Measurements from ENCODE around the gene TMEM151A.

TMEM151A gene

DNA sequence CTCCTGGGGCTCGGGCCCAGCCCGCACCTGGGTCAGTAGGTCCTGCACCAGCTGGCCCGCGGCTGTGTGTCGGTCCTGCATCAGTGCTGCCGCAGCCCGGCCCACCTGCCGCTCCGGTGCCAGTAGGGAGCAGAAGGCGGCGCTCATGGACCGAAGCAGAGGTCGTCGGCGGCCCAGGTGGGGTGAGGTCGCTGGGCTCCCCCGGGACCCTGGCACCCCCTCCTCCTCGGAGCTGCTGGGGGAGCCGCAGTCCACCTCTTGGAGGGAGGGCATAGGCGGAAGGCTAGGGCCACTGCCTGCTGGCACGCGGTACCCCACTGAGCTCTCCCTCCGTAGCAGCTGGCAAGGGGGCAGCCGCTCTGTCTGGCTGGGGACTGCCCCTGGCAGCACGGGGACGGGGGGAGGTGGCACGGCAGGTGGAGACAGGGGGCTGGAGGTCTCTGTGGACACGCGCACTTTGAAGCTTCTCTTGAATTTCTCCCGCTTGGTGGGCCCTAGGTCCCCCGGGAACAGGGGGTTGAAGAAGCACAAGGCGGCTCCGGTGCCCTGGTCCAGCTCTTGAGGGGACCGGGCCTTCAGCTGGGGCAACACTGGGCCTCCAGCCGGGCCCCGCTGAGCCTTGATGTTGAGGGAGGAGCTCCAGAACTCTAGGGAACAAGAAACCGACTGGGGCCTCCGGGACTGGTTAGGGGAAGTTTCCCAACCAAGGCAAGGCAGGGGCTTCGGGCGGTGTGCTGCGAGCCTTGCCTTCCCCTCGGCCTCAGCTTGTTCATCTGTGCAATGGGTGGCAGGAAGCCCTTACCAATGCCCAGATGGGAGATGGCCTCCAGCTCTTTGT is 43.1 kb downstream of the TMEM151A start:
- no peak for DNase-seq (ENCODE audit: extremely low read depth in 1 of 2, low read depth in 1 of 2)

DNA sequence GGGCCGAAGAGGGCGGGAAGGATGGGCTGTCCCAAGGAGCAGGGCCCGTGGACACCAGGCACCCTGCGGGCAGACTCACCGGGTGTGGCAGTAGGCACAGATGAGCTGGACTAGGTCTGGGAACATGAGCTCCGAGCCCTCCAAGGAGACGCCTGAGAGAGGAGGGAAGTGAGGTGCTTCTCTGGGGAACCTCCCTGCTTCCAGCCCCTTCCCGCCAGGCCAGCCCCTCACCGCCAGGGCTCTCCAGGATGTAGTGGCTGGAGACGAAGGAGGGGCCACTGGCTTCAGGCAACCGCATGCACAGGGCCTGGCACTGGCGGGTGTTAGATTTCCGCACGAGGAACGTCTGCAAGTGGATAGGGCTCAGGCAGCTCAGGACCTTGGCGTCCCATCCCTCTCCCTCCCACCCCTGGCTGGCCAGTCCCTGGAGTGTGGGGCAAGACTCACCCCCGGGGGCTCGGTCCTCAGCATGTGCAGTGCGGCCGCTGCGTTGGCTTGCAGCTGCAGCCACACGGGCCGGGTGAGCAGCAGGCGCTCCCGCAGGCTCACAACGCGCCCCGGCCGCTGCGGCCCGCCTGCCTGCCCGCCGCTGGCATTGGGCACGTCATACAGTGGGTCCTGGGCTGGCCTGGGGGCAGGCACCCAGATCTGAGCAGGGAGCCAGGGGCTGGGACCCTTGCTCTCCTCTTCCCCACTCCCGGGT is 44.0 kb downstream of the TMEM151A start:
- no peak for DNase-seq (ENCODE audit: extremely low read depth in 1 of 2, low read depth in 1 of 2)

DNA sequence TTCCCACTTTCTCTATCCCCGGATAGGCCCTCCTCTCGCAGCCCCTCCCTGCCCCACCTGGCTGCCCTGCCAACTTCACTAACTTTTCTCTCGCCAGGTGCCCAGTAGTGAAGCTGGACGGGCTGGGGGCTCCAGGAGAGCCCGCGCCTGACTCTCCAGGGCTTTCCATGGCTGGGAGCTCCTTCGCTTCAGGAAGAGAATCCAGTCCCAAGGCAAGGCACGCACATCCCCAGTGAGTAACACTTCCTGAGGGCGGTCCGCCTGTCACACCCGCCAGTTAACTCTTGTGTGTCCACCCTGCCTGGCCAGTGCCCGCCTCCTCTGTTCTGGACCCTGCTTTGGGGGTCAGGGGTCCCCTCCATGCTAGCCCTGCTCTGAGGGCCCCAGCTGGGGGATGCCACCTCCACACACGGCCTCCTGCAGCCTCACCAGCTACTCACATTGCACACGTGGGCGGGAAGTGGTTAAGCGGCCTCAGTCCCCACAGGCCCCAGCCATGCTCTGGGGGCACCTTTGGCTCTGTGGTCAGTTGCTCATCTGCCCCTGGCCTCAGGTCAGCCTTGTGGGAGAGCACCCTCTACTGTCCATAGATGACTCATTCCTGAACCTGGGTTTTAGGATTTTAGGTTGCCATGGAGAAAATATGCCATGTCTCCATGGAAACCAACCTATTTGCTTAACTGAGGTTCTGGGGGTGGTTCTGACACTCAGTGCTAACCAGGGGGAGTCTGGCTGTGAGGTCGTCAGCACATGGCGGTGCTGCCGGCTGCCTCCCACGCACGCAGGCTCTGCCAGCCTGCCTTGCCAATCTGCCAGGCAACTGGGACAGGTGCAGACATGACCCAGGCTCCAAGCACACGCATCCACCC is 44.8 kb downstream of the TMEM151A start, which contains the start of gene RIN1:
TSS of gene RIN1 (minus strand) at position 201 of the 869 bp plus-strand sequence. CDS start at position 169, 32 bp downstream.
- DNase-seq (ENCODE audit: extremely low read depth in 1 of 2, low read depth in 1 of 2), result no peak

DNA sequence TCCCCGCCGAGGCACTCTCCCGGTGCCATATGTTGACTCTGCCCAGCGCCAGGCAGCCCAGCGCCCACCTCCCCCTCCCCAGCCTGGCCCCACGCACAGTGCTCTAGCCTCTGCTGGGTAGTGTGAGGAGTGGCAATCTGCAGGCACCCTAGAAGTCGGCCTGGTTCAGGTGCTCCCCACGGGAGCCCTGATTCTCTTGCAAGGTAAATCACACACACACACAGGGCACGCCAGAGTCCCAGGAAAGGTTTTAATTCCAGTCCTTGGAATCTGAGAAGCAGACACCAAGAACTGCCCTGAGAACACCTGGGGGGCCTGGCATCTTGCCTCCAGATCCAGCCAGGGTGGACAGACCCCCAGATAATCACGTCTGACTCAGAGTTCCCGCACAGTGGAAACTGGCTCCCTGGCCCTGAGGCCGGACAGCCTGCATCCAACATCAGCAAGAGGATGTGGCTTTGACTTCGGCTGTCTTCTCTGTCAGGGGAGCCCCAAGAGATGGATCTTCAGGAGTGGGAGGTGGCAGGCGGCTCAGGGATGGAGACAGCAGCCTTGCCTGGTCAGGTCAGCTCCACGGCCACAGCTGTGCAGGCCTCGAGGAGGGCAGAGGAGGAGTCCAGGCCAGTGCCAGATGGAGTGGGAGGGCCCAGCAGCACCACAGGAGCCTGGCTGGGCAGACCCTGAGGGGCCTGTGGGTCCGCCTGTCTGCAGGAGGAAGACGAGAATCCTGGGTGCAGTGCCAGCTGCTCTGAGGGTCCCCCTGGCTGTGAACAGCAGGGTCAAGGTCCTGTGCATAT is 45.6 kb downstream of the TMEM151A start:
- DNase-seq (ENCODE audit: extremely low read depth in 1 of 2, low read depth in 1 of 2), result no peak

DNA sequence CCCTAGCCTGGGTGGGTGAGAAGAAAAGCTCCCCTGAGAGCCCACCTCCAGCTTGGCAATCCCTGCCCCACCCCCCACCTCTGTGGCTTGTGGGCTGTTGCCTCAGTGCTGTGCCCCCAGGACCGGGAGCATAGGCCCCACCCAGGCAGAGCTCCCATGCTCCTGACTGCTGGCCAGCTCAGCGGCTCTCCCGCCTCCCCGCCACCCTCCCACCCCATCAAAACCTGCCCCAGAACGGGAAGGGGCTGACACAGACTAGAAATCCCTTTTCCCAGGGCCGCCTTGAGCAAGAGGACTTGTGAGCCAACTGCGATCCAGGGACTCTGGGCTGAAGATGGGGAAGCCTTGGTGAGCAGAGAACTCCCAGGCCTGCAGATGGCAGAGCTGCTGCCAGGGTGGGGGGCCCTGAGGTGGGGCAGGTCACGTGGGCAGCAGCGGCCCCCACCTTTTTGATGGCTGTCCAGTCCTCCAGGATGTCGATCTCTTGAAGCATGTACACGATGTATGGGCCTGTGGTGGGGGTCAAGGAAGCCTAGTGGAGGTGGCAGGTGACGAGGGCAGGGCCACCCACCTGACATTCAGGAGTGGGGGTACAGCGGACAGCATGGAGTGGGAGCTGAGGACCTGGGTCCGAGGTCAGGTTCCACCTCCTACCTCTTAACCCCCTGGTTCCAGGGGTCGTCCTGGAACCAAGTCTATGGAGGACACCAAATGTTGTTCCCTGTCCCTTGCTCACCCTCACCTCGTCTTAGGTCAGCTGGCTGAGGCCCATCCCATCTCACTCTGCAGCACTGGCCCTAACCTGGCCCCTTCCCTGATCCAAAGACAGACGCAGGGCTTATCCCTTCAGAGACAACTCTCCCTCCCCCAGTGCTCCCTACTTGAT is 46.8 kb downstream of the TMEM151A start:
- DNase-seq (ENCODE audit: extremely low read depth in 1 of 2, low read depth in 1 of 2), result no peak

DNA sequence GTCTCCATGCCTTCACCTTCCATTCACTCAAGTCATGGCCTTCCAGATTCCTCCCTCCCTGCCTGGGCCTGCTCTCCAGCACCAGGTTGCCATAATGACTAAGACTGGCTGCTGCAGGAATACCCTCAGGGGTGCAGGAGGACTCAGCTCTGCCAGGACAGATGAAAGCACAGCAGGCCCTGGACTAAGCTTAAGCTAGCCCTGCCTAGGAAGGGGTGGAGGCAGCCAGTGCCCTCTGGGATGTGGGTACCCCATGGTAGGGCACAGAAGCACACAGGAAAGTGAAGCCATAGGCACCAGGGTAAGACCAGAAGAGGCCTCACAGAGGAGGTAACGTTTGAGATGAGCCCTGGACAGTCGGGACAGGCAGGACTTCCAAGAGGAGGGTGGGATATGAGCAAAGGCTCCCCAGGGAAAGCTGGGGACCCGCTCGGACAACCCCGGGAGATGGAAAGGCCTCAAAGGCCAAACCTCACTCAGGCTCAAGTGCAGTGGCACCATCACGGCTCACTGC is 47.5 kb downstream of the TMEM151A start:
- DNase-seq (ENCODE audit: extremely low read depth in 1 of 2, low read depth in 1 of 2), result no peak

DNA sequence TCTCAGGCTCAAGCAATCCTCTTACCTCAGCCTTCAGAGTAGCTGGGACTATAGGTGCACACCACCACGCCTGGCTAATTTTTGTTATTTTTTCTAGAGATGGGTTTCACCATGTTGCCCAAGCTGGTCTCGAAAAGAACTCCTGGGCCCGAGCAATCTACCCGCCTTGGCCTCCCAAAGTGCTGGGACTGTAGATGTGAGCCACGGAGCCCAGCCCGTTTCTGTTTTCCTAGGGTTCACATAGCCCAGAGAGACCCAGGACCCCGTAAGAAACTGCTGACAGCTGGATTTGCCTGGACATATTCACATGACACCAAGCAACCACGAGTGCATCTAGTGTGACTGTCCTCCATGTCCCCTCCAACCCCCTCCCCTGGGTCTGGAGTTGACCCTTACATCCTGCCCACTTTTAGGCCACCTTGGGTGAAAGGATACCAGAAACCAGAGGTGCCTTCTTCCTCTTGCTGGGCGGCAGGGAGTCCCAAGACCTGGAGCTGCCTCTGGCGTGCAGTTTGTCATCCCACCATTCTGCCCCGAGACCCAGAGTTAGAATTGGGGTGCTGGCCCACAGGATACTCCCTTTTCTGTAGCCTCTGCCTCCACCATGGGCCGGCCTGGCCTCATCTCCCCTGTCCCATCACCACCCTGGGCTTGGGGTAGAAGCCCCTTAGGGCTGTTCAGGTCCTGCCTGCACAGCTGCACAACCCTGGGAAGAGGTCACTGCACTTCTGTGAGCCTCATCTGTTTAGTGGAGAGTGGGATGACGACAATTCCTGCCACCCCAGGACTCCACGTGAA is 48.2 kb downstream of the TMEM151A start:
- no peak for DNase-seq (ENCODE audit: extremely low read depth in 1 of 2, low read depth in 1 of 2)

DNA sequence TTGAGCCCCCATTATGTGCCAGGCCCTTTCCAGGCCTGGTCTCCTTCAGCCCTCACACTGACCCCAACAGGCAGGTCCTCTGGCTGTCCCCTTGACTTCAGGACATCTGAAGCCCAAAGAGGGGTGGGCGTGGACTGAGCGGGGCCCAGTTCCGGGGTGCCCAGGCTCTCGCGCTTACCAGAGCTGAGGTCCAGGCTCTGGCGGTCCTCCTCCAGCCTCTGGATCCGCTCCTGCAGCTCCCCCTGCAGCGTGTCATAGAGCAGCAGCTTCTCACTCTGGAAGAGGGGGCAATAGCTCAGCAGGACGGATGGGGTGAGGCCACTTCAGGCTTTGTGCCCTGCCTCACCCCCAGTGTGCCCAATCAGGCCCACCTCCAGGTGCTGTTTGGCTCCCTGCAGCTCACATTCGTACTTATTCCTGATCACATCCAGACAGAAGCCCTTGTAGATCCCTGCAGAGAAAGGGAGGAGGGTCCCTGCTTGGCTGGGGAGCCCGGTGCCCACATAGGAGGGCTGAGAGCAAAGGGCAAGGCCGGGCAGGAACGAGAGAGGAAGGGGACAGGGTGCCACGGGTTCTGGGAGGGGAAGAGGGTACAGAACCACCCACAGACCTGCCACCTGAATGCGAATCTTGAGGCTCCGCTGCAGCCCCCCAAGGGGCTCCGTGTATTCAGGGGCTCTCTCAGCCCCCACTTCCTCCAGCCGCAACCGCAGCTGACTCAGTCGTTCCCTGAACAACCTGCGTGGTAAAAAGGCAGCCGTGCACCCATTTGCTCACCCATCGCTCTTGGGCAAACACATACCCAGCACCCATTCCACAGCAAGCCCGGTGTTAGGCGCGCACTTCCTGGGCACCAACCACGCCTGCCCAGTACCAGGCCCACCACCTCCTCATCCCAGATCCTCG is 49.2 kb downstream of the TMEM151A start:
- DNase-seq (ENCODE audit: extremely low read depth in 1 of 2, low read depth in 1 of 2), result no peak

DNA sequence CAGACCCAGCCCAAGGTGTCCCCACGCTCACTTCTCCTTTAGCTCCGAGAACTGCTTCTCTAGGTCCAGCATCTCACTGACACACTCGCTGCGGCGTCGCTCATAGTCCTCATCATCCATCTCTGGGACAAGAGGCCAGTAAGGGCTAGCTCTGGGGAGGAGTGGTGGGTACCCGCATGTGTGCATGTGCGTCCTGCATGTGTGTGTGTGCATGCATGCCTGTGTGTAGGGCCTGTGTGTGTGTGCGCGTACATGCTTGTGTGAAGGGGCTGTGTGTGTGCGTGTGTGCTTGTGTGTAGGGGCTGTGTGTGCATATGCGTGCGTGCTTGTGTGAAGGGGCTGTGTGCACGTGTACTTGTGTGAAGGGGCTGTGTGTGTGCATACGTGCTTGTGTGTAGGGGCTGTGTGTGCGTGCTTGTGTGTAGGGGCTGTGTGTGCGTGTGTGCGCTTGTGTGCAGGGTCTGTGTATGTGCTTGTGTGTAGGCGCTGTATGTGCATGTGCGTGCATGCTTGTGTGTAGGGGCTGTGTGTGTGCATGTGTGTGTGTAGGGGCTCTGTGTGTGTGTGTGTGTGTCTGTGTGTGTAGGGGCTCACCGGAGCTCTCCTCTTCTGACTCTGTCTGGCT is 49.9 kb downstream of the TMEM151A start:
- no peak for DNase-seq (ENCODE audit: extremely low read depth in 1 of 2, low read depth in 1 of 2)

DNA sequence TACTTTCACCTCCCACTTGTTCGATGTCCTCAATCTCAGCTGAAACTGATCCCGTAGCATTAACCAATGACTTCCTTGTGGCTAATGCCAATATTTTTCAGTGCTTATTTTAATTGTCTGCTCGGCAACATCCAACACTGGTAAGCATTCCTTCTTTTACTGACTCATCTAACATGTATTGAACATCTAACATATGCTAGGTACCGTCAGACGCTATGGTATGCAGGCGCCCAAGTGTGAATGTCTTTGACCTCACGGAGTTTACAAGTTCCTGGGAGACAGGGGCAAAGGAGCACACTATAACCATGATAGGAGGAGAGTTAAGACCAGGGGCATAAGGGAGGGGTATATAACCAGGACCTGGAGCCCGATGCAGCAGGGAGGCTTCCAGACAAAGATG is 51.5 kb downstream of the TMEM151A start:
- no peak for DNase-seq (ENCODE audit: extremely low read depth in 1 of 2, low read depth in 1 of 2)

DNA sequence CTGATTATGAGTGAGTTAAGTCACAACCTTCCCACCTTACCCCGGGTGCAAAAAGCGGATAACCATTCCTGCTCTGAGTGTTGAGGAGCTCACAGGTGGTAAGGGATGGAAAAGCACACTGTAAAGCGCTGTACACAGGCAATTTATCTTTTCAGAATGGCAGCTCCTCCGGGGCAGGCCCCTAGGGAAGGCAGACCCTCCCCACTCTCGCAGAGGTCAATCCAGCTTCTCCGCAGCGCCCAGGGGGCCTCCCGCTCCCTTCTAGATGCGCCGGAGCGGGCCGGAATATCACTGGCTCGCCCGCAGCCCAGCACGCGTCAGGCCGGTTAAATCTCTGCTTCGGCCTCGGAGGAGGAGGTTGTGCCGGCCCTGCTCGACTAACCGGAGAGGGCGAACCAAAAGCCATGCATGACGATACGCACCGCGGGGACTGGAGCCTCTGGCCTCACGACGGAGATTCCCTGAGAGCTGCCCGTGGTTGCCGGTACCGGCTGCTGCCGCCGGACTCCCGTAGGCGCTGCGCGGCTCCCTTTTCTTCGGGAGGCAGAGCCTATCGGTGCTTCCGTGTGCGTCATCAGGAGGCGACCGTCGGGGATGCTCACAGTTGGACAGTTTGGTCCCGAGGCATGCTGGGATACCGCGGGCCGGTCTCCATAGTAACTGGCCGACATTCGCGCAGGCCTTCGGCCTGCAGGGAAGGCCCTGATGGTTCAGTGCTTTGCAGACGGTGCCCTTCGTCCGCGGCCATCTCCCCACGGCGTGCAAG is 53.0 kb downstream of the TMEM151A start, which contains the start of gene BRMS1:
TSS of gene BRMS1 (minus strand) at position 555 of the 766 bp plus-strand sequence. CDS start 2,870 bp downstream, outside the sequence.
- peak; percentile 91 to 96 for DNase-seq (ENCODE audit: extremely low read depth in 1 of 2, low read depth in 1 of 2)

DNA sequence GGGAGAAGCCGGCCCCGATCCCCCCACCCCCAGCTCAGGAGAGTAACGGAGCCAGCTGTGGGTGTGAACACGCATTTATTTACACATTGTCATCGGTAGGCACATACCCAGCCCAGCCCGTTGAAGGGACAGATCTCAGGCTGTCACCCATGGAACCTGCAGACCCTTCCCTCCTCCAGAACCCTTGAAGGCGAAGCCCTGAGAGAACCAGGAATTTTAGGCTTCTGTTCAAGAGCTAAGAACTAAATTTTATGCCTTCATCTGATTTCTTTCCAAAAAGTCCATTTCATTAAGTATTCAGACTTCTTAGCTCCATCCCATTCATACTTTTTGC is 53.6 kb downstream of the TMEM151A start:
- no peak for DNase-seq (ENCODE audit: extremely low read depth in 1 of 2, low read depth in 1 of 2)
